B cell (primary cell): ENCODE measurements around the gene ADAR. TPM values are rescaled to one million over a fixed set of nuclear protein-coding genes. Genes with fewer than 3 reads are reported as not detected.

Experiments used
- ATAC-seq: fragments of 200-7000 bp; cut with Tn5 transposase; one replicate; pipeline ENCODE4 v1.10.0; 2021; ENCODE audit warnings: low read depth, mild to moderate bottlenecking, moderate number of reproducible peaks, moderate library complexity
- CTCF ChIA-PET: fragments of 350-600 bp; sonication (Branson Sonifier 250); formaldehyde crosslinking; loops from one replicate; lab custom pipeline; 2021; ENCODE audit warnings: antibody characterized with exemption, inconsistent platforms; lab: Charles Lee
- POLR2A ChIA-PET: fragments of 350-600 bp; sonication (Branson Sonifier 250); formaldehyde crosslinking; loops from one replicate; lab custom pipeline; 2021; ENCODE audit warnings: antibody characterized with exemption; lab: Charles Lee
- DNase-seq: peaks from one replicate; pipeline ENCODE4 v3.0.0; 2013
- H2AFZ ChIP-seq: 2 replicates; pipeline ENCODE4 v1.6.1; 2012; ENCODE audit warnings: mild to moderate bottlenecking, low read depth, low read length; ENCODE audit not compliant: insufficient read depth, poor library complexity, severe bottlenecking
- H3K27ac ChIP-seq, 2 donors: 1 replicate in 1 of 2; 2 replicates in 1 of 2; pipeline ENCODE4 v1.5.1; 2012 to 2013; ENCODE audit warnings: low read length in 2 of 2, mild to moderate bottlenecking in 2 of 2, moderate library complexity in 1 of 2
- H3K27me3 ChIP-seq, 4 experiments: fragments of 200-600 bp in 1 of 4; sonication (generic) in 1 of 4; replicated peaks in 1 of 4; 1 replicate in 2 of 4; 2 replicates in 2 of 4; pipeline versions ENCODE4 v1.6.1 to v1.7.0; 2013 to 2016; ENCODE audit warnings: low read length in 3 of 4, mild to moderate bottlenecking in 2 of 4, mixed read lengths in 1 of 4, moderate library complexity in 1 of 4; ENCODE audit not compliant: insufficient read depth in 4 of 4, control insufficient read depth in 3 of 4; ENCODE audit errors: control extremely low read depth in 1 of 4
- H3K36me3 ChIP-seq, 2 experiments: replicated peaks in 1 of 2; 1 replicate in 1 of 2; 2 replicates in 1 of 2; pipeline versions ENCODE4 v1.6.1 to v1.7.1; 2013; ENCODE audit warnings: low read length in 1 of 2; ENCODE audit not compliant: insufficient read depth in 2 of 2, control insufficient read depth in 1 of 2; ENCODE audit errors: control extremely low read depth in 1 of 2, extremely low read depth in 1 of 2
- H3K4me1 ChIP-seq, 2 donors: fragments of 200-600 bp in 1 of 2; sonication (generic) in 1 of 2; 1 replicate in 1 of 2; 2 replicates in 1 of 2; pipeline versions ENCODE4 v1.5.1 to v1.6.1; 2013 to 2017; ENCODE audit warnings: low read length in 2 of 2; ENCODE audit not compliant: control insufficient read depth in 2 of 2, insufficient read depth in 2 of 2
- H3K4me2 ChIP-seq: replicated peaks from 2 replicates; pipeline ENCODE3; 2012; ENCODE audit warnings: mild to moderate bottlenecking, low read depth, low read length; ENCODE audit not compliant: poor library complexity, severe bottlenecking
- H3K4me3 ChIP-seq, 5 experiments: fragments of 200-600 bp in 1 of 5; sonication (generic) in 1 of 5; 1 replicate in 3 of 5; 2 replicates in 2 of 5; pipeline versions ENCODE4 v1.5.1 to v1.7.0; 2011 to 2016; ENCODE audit warnings: low read length in 4 of 5, mild to moderate bottlenecking in 4 of 5, low read depth in 2 of 5, control low read depth in 1 of 5, moderate library complexity in 1 of 5; ENCODE audit not compliant: insufficient read depth in 1 of 5; ENCODE audit errors: control extremely low read depth in 1 of 5, extremely low read depth in 1 of 5
- H3K79me2 ChIP-seq: fragments of 200-600 bp; sonication (generic); one replicate; pipeline ENCODE4 v1.6.0; 2016; ENCODE audit warnings: low read length; ENCODE audit not compliant: control insufficient read depth, insufficient read depth
- H3K9ac ChIP-seq: fragments of 200-600 bp; sonication (generic); 2 replicates; pipeline ENCODE4 v1.6.1; 2017; ENCODE audit warnings: mild to moderate bottlenecking, low read length, moderate library complexity
- H3K9me3 ChIP-seq, 3 donors: one replicate each; pipeline versions ENCODE4 v1.6.1 to v1.7.1; 2013; ENCODE audit warnings: low read length in 2 of 3; ENCODE audit not compliant: control insufficient read depth in 2 of 3, insufficient read depth in 1 of 3; ENCODE audit errors: control extremely low read depth in 1 of 3
- H4K20me1 ChIP-seq: 2 replicates; pipeline ENCODE4 v1.6.0; 2012; ENCODE audit warnings: mild to moderate bottlenecking, low read length; ENCODE audit not compliant: insufficient read depth, control insufficient read depth, poor library complexity, severe bottlenecking
- H3K27ac Mint-ChIP-seq: one replicate; pipeline ENCODE4 v1.8.0; 2021; ENCODE audit warnings: mixed read lengths
- H3K27me3 Mint-ChIP-seq: one replicate; pipeline ENCODE4 v1.8.0; 2021; ENCODE audit warnings: mixed read lengths
- H3K4me1 Mint-ChIP-seq: one replicate; pipeline ENCODE4 v1.8.0; 2021; ENCODE audit warnings: mixed read lengths
- H3K4me3 Mint-ChIP-seq: one replicate; pipeline ENCODE4 v1.8.0; 2021; ENCODE audit warnings: mixed read lengths
- H3K9me3 Mint-ChIP-seq: one replicate; pipeline ENCODE4 v1.8.0; 2022; ENCODE audit warnings: mixed read lengths; ENCODE audit not compliant: insufficient read depth
- EZH2 ChIP-seq: IDR thresholded peaks from 2 replicates; pipeline ENCODE4 v1.6.1; 2012; ENCODE audit warnings: borderline replicate concordance, low read depth, mild to moderate bottlenecking, moderate library complexity, low read length; ENCODE audit not compliant: insufficient read depth, poor library complexity, severe bottlenecking
- WGBS: methylation state at CpG from one replicate; pipeline ENCODE4 v1.1.5; 2013; ENCODE audit warnings: missing lambda C conversion rate; ENCODE audit not compliant: insufficient coverage; 5-methylcytosine and 5-hydroxymethylcytosine counted together
- intact Hi-C: fragments of 100-400 bp; cut with micrococcal nuclease; formaldehyde crosslinking; loops from one replicate; pipeline ENCODE4 v1.10.0; 2022
- polyA plus RNA-seq: library from polyadenylated mRNA; depleted of rRNA; stranded (reverse); fragments of >200 nt; gene quantifications from 2 replicates; pipeline ENCODE4 v1.2.3, GENCODE V29; 2012
- total RNA-seq, 2 donors: library from RNA; stranded (reverse); fragments of 120-200 nt in 1 of 2; gene quantifications; 1 replicate in 1 of 2; 2 replicates in 1 of 2; pipeline versions ENCODE4 v1.2.3 to v1.2.4, GENCODE V29; 2013 to 2022
- TF ChIP-seq, protein P1 (sequence below): fragments of 200-600 bp; IDR thresholded peaks from one replicate; pipeline ENCODE4 v1.8.0; 2022; ENCODE audit warnings: antibody characterized with exemption, mild to moderate bottlenecking

ADAR gene
- total and polyA plus RNA-seq, 2 donors (not counting 1 experiment from before 2014, with no cell fraction given): 64.9 to 241 TPM

DNA sequence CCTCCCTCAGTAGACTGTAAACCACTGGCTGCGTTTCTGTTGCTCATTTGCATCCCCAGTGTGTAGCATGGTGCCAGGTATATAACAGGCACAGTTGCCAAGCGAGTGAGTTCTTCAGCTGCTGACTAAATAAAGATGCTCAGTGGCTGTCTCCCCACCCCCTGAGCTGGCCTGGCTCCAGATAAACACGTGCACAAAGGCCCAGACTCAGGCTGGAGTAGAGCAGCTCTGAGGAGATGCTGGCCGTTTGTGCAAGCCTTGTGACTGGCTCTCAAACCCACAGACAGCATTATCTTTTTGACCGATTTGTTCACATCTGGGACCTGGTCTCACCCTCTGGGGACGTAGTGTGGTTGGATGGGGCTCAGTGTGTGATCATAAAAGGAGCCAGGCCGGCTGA lies 33.3 kb downstream of the ADAR start:
- CTCF ChIA-PET: no interaction called here
- WGBS: 24% methylated on average over 4 of the region's 7 CpGs
- Histone ChIP-seq H3K4me1 (no peaks in the 10 kb centered on the region), H3K9me3 (peaks cover 0 to 4% (median 0%) of the 10 kb centered on the region in 3 donors), H3K36me3 (peaks cover 0 to 15% of the 10 kb centered on the region in 2 experiments), H3K4me2 (no peak overlapping the region), H3K4me3 (no peak overlapping the region), H2AFZ (no peak overlapping the region), H3K27me3 (peaks cover 0 to 8% (median 0%) of the 10 kb centered on the region in 4 experiments), H3K9ac (no peak overlapping the region), H4K20me1 (no peaks in the 10 kb centered on the region), H3K27ac (no peak overlapping the region), H3K79me2 (no peaks in the 10 kb centered on the region)
- intact Hi-C loops: no loop called here
- Mint-ChIP-seq H3K27ac (no peak overlapping the region), H3K9me3 (no peaks in the 10 kb centered on the region), H3K4me1 (no peaks in the 10 kb centered on the region), H3K27me3 (peaks cover 16% of the 10 kb centered on the region), H3K4me3 (no peak overlapping the region)
- POLR2A ChIA-PET: no interaction called here
- no peak for DNase-seq
- TF ChIP-seq EZH2: no peak
- TF ChIP-seq, protein P1, sequence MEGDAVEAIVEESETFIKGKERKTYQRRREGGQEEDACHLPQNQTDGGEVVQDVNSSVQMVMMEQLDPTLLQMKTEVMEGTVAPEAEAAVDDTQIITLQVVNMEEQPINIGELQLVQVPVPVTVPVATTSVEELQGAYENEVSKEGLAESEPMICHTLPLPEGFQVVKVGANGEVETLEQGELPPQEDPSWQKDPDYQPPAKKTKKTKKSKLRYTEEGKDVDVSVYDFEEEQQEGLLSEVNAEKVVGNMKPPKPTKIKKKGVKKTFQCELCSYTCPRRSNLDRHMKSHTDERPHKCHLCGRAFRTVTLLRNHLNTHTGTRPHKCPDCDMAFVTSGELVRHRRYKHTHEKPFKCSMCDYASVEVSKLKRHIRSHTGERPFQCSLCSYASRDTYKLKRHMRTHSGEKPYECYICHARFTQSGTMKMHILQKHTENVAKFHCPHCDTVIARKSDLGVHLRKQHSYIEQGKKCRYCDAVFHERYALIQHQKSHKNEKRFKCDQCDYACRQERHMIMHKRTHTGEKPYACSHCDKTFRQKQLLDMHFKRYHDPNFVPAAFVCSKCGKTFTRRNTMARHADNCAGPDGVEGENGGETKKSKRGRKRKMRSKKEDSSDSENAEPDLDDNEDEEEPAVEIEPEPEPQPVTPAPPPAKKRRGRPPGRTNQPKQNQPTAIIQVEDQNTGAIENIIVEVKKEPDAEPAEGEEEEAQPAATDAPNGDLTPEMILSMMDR: no peak
- ATAC-seq: no peak

DNA sequence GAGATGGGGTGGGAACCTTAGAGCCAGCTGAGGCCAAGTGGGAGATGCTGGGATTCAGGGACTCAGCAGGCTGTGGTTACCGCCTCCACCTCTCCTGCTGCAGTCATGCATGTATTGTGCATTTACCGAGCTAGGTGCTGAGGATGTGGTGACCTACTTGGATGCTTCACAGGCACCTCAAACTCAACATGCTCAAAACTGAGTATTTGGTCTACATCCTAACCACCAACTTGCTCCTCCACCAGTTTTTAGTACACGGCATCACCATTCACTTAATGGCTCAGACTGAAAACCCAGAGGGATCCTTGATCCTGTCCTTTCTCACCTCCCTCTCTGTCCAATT lies 34.8 kb downstream of the ADAR start:
- H3K4me3 ChIP-seq: no peak overlapping the region
- H2AFZ ChIP-seq: no peak overlapping the region
- ATAC-seq (no peak), DNase-seq (no peak)
- H3K9me3 ChIP-seq: peaks cover 0 to 8% (median 0%) of the 10 kb centered on the region in 3 donors
- H3K9ac ChIP-seq: no peak overlapping the region
- no peaks in the 10 kb centered on the region for H3K79me2 ChIP-seq
- peaks cover 0 to 19% (median 3%) of the 10 kb centered on the region in 4 experiments for H3K27me3 ChIP-seq
- no peak overlapping the region for H3K4me2 ChIP-seq
- H4K20me1 ChIP-seq: no peaks in the 10 kb centered on the region
- Mint-ChIP-seq H3K27me3 (peaks cover 30% of the 10 kb centered on the region), H3K9me3 (no peaks in the 10 kb centered on the region), H3K4me3 (no peak overlapping the region), H3K4me1 (no peaks in the 10 kb centered on the region), H3K27ac (no peak overlapping the region)
- TF ChIP-seq, protein P1: no peak
- no peak for TF ChIP-seq EZH2
- intact Hi-C loops: no loop called here
- ChIA-PET POLR2A (no interaction called here), CTCF (interaction anchor here (1.0 kb wide), 1 partner anchor 13 kb away, joined by 6 read pairs; no protein-coding TSS in a partner anchor)
- H3K4me1 ChIP-seq: peaks cover under 1 to 1% of the 10 kb centered on the region in 2 donors
- H3K36me3 ChIP-seq: peaks cover 0 to 1% of the 10 kb centered on the region in 2 experiments
- WGBS: 53% methylated on average over 2 of the region's 3 CpGs
- H3K27ac ChIP-seq: no peak overlapping the region
